Activated T-cell treated with anti-CD3 and anti-CD28 coated beads, Interleukin-2, amount 50 U/mL, for 4 hours (primary cell): Measurements from ENCODE around the gene EVI2B. TPM values are rescaled to one million over a fixed set of nuclear protein-coding genes. Genes with fewer than 3 reads are reported as not detected.
"Not testable (repeated sequence)": the region's sequence is repeated elsewhere in the genome, so short reads cannot be mapped to it uniquely, and the experiment has no call there.

Experiments
- ATAC-seq, 2 donors: fragments of 200-7000 bp; cut with Tn5 transposase; one replicate each; pipeline ENCODE4 v1.10.0; 2021
- DNase-seq: peaks from one replicate; pipeline ENCODE4 v3.0.0-alpha.2; 2020
- H3K27me3 Mint-ChIP-seq: one replicate; pipeline ENCODE4 v1.8.0; 2021; ENCODE audit warnings: low read depth, mixed read lengths
- H3K36me3 Mint-ChIP-seq: one replicate; pipeline ENCODE4 v1.8.0; 2022; ENCODE audit warnings: mixed read lengths; ENCODE audit not compliant: insufficient read depth
- H3K4me1 Mint-ChIP-seq: one replicate; pipeline ENCODE4 v1.8.0; 2021; ENCODE audit warnings: low read depth, mixed read lengths
- H3K4me3 Mint-ChIP-seq: one replicate; pipeline ENCODE4 v1.8.0; 2021; ENCODE audit warnings: mild to moderate bottlenecking, moderate library complexity, mixed read lengths
- H3K9me3 Mint-ChIP-seq: one replicate; pipeline ENCODE4 v1.8.0; 2021; ENCODE audit warnings: mixed read lengths
- total RNA-seq, 3 donors: library from RNA; stranded (reverse); gene quantifications; one replicate each; pipeline ENCODE4 v1.2.1, GENCODE V29; 2021

Gene EVI2B
- total RNA-seq = 1 to 10 TPM; 5.0 to 7.0 (median 7.0) TPM

DNA sequence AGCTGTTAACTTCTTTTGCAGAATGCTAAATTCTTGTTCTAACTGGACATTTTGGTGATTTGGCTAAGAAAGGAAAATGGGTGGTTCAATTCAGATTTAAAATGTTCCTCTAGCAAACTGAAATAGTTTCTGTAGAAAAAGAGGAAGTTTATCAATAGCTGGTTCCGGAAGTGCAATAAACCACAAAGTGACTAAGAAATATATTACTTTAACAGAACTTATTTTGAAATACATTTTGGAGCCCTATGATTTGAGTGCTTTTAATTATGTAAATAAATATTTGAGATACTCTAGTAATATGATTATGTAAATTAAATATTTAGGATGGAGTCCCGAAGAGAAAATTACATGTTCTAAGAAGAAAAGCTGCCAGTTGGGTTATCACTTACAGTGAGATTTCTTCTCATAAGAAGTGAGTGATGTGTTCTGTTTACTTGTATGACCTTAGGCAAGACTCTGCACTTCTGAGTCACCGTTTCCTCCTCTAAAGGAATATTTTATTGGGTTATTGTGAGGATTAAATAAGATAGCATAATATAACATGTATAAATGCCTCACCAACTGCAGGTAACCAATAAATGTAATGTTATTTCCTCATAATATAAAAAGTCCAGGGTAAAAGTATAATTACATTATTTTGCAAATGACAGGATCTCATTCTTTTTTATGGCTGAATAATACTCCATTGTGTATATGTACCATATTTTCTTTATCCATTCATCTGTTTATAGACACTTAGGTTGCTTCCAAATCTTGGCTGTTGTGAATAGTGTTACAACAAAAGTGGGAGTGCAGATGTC, at the start of gene EVI2B:
EVI2B (minus strand) TSS at position 73 of the 800 bp plus-strand sequence. CDS start 8,445 bp downstream, outside the sequence.
- Mint-ChIP-seq H3K36me3 (peaks cover 4% of the 10 kb centered on the region), H3K9me3 (no peaks in the 10 kb centered on the region), H3K4me3 (peak within 1 kb of the TSS; percentile 88), H3K4me1 (peaks cover 51% of the 10 kb centered on the region), H3K27me3 (no peaks in the 10 kb centered on the region)
- DNase-seq (no peak), ATAC-seq (peak; percentile 55 to 61)

- H3K4me1 Mint-ChIP-seq = no peaks in the 10 kb centered on the region
- H3K9me3 Mint-ChIP-seq = no peaks in the 10 kb centered on the region
- H3K4me3 Mint-ChIP-seq = no peak overlapping the region
- no peak for DNase-seq
- peaks cover 42% of the 10 kb centered on the region for H3K36me3 Mint-ChIP-seq
- ATAC-seq = no peak
- H3K27me3 Mint-ChIP-seq = no peaks in the 10 kb centered on the region
Observed at GRCh38 chr17:31357839-31358394, 44.1 kb upstream of the EVI2B start.

DNA sequence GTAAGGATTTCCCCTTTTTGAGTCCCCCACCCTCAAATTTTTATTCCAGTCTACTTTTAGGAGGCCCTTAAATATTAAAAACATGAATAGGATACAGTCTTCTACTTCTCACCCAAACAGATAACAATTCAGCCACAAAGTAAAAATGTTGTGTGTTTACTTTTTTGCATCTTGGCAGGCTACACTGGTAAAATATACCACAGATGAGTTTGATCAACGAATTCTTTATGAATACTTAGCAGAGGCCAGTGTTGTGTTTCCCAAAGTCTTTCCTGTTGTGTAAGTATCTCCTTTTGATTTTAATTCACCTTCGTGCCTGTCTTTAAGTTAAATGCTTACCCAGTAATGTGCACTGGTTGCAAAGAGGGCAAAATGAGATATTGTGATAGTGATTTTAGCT, 43.2 kb upstream of the EVI2B start:
- H3K4me1 Mint-ChIP-seq = no peaks in the 10 kb centered on the region
- no peak overlapping the region for H3K4me3 Mint-ChIP-seq
- H3K27me3 Mint-ChIP-seq = no peaks in the 10 kb centered on the region
- no peak for ATAC-seq
- H3K36me3 Mint-ChIP-seq = peaks cover 42% of the 10 kb centered on the region
- no peaks in the 10 kb centered on the region for H3K9me3 Mint-ChIP-seq
- no peak for DNase-seq

- Mint-ChIP-seq H3K9me3 (no peaks in the 10 kb centered on the region), H3K4me3 (no peak overlapping the region), H3K4me1 (no peaks in the 10 kb centered on the region), H3K27me3 (no peaks in the 10 kb centered on the region), H3K36me3 (peaks cover 39% of the 10 kb centered on the region)
- DNase-seq (no peak), ATAC-seq (no peak)
Observed at GRCh38 chr17:31355935-31356334, 42.1 kb upstream of the EVI2B start.

- Mint-ChIP-seq H3K27me3 (no peaks in the 10 kb centered on the region), H3K9me3 (no peaks in the 10 kb centered on the region), H3K4me1 (no peaks in the 10 kb centered on the region), H3K36me3 (peaks cover 30% of the 10 kb centered on the region), H3K4me3 (no peak overlapping the region)
- DNase-seq = no peak
- no peak for ATAC-seq
Observed at GRCh38 chr17:31349454-31349853, 35.6 kb upstream of the EVI2B start.

- peaks cover 32% of the 10 kb centered on the region for H3K36me3 Mint-ChIP-seq
- not testable (repeated sequence) for H3K4me1 Mint-ChIP-seq, DNase-seq, ATAC-seq, H3K9me3 Mint-ChIP-seq, H3K4me3 Mint-ChIP-seq, H3K27me3 Mint-ChIP-seq
Observed at GRCh38 chr17:31345191-31345747, 31.4 kb upstream of the EVI2B start.

DNA sequence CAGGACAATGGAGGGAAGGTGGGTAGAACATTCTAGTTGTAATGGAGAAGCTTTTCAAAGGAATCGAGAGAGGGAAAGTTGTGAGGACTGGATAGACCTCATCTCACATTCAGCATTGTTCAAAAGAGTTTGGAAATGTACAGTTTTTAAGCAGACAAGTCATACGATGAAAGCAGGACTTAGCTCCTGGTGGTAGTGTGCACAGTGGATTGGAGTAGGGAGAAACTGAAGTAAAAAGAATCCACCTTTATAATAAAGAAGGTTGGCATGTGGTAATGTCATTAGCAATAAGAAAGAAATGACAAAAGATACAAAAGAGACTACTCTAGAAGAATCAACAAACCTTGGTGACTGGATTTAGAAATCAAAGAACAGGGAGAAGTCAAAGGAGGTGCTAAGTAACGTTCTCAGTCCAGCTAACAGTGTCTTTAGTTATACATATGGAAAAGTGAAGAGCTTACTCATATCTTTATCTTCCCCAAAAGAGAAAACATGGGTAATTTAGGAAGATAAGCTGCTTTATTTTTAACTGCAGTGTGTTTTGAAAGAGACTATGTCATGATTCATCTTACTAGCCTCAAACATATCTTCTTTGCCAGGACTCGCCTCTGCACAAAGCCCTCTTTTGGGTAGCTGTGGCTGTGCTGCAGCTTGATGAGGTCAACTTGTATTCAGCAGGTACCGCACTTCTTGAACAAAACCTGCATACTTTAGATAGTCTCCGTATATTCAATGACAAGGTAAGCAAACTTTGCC, 26.2 kb upstream of the EVI2B start:
- Mint-ChIP-seq H3K4me3 (no peak overlapping the region), H3K27me3 (no peaks in the 10 kb centered on the region), H3K4me1 (no peaks in the 10 kb centered on the region), H3K9me3 (no peaks in the 10 kb centered on the region), H3K36me3 (peaks cover 28% of the 10 kb centered on the region)
- DNase-seq = no peak
- no peak for ATAC-seq

- Mint-ChIP-seq H3K36me3 (peaks cover 14% of the 10 kb centered on the region), H3K4me1 (peaks cover 19% of the 10 kb centered on the region), H3K4me3 (no peak overlapping the region), H3K9me3 (no peaks in the 10 kb centered on the region), H3K27me3 (no peaks in the 10 kb centered on the region)
- ATAC-seq (no peak), DNase-seq (no peak)
Observed at GRCh38 chr17:31329221-31329620, 15.4 kb upstream of the EVI2B start.

GRCh38 chr17:31328160-31328535, 14.3 kb upstream of the EVI2B start:
- peaks cover 24% of the 10 kb centered on the region for H3K4me1 Mint-ChIP-seq
- no peak for ATAC-seq

DNA sequence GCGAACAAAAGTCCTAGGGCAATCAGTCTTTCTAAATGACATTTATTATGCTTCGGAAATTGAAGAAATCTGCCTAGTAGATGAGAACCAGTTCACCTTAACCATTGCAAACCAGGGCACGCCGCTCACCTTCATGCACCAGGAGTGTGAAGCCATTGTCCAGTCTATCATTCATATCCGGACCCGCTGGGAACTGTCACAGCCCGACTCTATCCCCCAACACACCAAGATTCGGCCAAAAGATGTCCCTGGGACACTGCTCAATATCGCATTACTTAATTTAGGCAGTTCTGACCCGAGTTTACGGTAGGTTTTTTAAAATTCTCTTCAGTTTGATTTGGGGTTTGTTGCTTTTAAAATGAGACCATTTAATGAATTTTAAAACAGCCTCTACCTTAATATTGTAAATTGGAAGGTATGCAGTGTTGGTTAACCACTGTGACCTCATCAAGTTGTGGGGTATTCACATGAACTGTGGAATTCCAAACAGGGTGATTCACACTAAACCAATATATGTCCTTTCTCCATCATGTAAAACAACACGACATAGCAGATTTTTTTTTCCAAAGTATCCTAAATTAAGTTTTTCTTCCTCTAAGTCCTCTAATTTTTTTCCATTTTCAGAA, 13.8 kb upstream of the EVI2B start:
- no peaks in the 10 kb centered on the region for H3K9me3 Mint-ChIP-seq
- no peak overlapping the region for H3K4me3 Mint-ChIP-seq
- H3K36me3 Mint-ChIP-seq = peaks cover 14% of the 10 kb centered on the region
- H3K4me1 Mint-ChIP-seq = peaks cover 26% of the 10 kb centered on the region
- DNase-seq (no peak), ATAC-seq (no peak)
- H3K27me3 Mint-ChIP-seq = no peaks in the 10 kb centered on the region

More at GRCh38 chr17:31328160-31328535, 14.3 kb upstream of the EVI2B start:
- no peak for DNase-seq
- no peaks in the 10 kb centered on the region for H3K9me3 Mint-ChIP-seq
- no peaks in the 10 kb centered on the region for H3K27me3 Mint-ChIP-seq
- no peak overlapping the region for H3K4me3 Mint-ChIP-seq
- peaks cover 14% of the 10 kb centered on the region for H3K36me3 Mint-ChIP-seq

DNA sequence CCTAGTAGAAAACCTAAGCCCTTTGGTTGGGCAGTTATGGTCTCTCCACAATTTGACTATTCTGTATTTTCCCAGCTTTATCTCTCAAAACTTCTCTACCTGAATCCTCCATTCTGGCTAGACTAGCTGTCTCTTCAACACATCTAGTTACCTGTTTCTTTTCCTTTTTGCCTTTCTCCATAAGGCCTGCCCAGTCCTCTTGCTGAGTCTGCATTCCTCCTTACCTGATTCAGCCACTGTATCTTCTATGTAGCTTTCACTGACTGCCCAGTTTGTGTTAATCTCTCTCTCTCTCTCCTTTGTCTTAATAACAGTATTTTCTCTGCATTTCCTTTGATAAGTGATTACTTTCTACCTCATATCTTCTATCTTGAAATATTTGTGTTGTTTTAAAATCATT, 9.7 kb upstream of the EVI2B start:
- H3K9me3 Mint-ChIP-seq = no peaks in the 10 kb centered on the region

DNA sequence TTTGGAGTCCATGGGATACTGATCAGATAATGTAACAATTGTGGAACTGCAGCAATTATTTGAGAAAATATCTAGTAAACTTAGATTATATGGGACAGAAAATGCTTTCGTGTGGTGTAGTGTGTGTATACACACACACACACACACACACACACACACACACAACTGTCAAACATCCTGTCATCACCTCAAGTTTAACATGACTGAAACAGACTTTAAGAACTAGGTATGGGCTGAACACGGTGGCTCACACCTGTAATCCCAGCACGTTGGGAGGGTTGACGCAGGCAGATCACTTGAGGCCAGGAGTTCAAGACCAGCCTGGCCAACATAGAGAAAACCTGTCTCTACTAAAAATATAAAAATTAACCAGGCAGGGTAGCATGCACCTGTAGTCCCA, 8.1 kb upstream of the EVI2B start:
- no peaks in the 10 kb centered on the region for H3K9me3 Mint-ChIP-seq
- no peaks in the 10 kb centered on the region for H3K27me3 Mint-ChIP-seq
- H3K4me1 Mint-ChIP-seq = peaks cover 27% of the 10 kb centered on the region
- peak overlapping the region; percentile 75 for H3K4me3 Mint-ChIP-seq
- DNase-seq (peak; percentile 11), ATAC-seq (peak; percentile 16 to 18)
- H3K36me3 Mint-ChIP-seq = peaks cover 6% of the 10 kb centered on the region

More for the DNA sequence above, 9.7 kb upstream of the EVI2B start:
- Mint-ChIP-seq H3K27me3 (no peaks in the 10 kb centered on the region), H3K36me3 (peaks cover 11% of the 10 kb centered on the region), H3K4me1 (peaks cover 29% of the 10 kb centered on the region), H3K4me3 (no peak overlapping the region)
- ATAC-seq (no peak), DNase-seq (no peak)

DNA sequence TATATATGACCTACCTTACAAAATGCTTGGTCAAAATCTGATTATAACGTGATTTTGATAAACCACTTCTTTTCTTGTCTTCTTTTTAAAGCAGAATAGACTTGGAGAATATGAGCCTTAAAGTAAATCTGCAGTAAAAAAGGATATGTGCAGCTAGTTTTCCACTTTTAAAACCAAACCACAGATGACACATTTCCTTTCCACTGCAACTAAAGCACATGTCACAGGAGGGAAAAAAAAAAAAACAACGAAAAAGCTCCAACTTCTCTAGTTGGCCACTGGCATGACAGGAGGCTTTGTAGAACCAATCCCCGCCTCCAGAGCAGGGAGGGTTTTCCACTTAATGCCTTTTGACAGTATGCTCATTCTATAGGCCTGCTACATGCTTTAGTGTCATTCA, 7.6 kb upstream of the EVI2B start, which contains the start of gene EVI2A:
EVI2A (minus strand) TSS at position 142 of the 400 bp plus-strand sequence. CDS start 2,609 bp downstream, outside the sequence.
- DNase-seq (peak; percentile 69), ATAC-seq (peak; percentile 89 to 91)
- peaks cover 4% of the 10 kb centered on the region for H3K36me3 Mint-ChIP-seq
- H3K27me3 Mint-ChIP-seq = no peaks in the 10 kb centered on the region
- peak within 1 kb of the TSS; percentile 75 for H3K4me3 Mint-ChIP-seq
- H3K4me1 Mint-ChIP-seq = peaks cover 32% of the 10 kb centered on the region
- H3K9me3 Mint-ChIP-seq = no peaks in the 10 kb centered on the region

DNA sequence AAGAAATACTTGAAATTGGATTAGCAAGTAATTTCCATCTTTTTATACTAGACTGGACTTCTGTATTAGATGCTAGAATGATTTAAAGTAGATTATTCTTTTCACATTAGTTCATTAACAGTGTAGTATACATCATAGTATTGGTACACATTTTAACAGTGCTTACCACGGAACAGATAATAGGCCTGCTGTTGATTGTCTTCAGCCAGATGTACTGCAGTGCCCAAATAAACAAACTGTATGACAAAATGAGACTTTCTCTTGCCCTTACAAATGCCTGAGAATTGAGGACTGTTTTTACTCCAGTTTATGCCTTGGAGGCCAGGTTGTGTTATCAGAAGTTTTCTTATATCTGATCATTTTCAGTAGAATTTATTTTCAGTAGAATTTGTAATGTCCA, 6.9 kb upstream of the EVI2B start:
- Mint-ChIP-seq H3K27me3 (no peaks in the 10 kb centered on the region), H3K4me3 (peak overlapping the region; percentile 75), H3K4me1 (peaks cover 36% of the 10 kb centered on the region), H3K9me3 (no peaks in the 10 kb centered on the region), H3K36me3 (peaks cover 4% of the 10 kb centered on the region)
- DNase-seq = no peak
- ATAC-seq = no peak
